Prostate gland (tissue), 2 donors: ENCODE measurements around the gene ACVR2A.

Source experiments
- CTCF ChIP-seq, 4 experiments: fragments of 200-600 bp in 2 of 4; fragments of 450-650 bp in 2 of 4; sonication (generic) in 2 of 4; IDR thresholded peaks; 1 replicate in 3 of 4; 2 replicates in 1 of 4; pipeline ENCODE4 v1.5.1; 2016 to 2019; ENCODE audit warnings: antibody characterized with exemption in 4 of 4, mild to moderate bottlenecking in 2 of 4, moderate library complexity in 2 of 4
- POLR2AphosphoS5 ChIP-seq: sonication (generic); formaldehyde crosslinking; IDR thresholded peaks from one replicate; pipeline ENCODE4 v1.6.1; 2017; ENCODE audit warnings: antibody characterized with exemption

- TF ChIP-seq POLR2AphosphoS5 (no peak), CTCF (IDR thresholded peaks at IDR 0.05) (no peak)
Measured at GRCh38 chr2:147843391-147843863, 1.4 kb upstream of the ACVR2A start.
